Measurements from ENCODE around the gene INTS3.

Gene INTS3

DNA sequence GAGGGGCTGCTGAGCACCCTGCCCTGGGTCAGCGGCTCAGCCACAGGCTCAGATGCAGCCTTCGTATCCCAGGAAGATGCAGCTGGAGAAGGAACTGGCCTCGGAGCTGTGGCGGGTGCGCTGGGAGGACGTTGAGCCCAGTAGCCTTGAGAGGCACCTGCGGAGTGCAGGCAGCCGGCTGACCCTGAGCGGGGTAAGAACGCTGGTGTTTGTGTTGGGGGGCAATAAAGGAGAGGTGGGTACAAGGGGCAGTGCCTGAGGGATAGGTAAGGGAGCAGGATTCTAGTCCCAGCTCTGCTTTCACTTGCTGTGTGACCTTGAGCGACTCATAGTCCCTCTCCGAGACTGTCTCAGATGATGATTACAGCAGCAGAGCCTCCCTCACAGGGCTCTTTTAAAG, 43.0 kb upstream of the INTS3 start:
- TF ChIP-seq ZFX (IDR thresholded peaks at IDR 0.05) = no peak
- TF ChIP-seq, protein P1, sequence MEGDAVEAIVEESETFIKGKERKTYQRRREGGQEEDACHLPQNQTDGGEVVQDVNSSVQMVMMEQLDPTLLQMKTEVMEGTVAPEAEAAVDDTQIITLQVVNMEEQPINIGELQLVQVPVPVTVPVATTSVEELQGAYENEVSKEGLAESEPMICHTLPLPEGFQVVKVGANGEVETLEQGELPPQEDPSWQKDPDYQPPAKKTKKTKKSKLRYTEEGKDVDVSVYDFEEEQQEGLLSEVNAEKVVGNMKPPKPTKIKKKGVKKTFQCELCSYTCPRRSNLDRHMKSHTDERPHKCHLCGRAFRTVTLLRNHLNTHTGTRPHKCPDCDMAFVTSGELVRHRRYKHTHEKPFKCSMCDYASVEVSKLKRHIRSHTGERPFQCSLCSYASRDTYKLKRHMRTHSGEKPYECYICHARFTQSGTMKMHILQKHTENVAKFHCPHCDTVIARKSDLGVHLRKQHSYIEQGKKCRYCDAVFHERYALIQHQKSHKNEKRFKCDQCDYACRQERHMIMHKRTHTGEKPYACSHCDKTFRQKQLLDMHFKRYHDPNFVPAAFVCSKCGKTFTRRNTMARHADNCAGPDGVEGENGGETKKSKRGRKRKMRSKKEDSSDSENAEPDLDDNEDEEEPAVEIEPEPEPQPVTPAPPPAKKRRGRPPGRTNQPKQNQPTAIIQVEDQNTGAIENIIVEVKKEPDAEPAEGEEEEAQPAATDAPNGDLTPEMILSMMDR (conservative IDR thresholded peaks at IDR 0.05) = no peak
- H3K27ac ChIP-seq = no peak overlapping the region

- TF ChIP-seq, protein P1 (conservative IDR thresholded peaks at IDR 0.05) = no peak
- TF ChIP-seq ZFX (IDR thresholded peaks at IDR 0.05) = no peak
- no peak overlapping the region for H3K27ac ChIP-seq
Observed at GRCh38 chr1:153685544-153686340, 42.1 kb upstream of the INTS3 start.

- H3K27ac ChIP-seq = no peak overlapping the region
- TF ChIP-seq, protein P1 (conservative IDR thresholded peaks at IDR 0.05) = no peak
- no peak for TF ChIP-seq ZFX (IDR thresholded peaks at IDR 0.05)
Observed at GRCh38 chr1:153687346-153688125, 40.3 kb upstream of the INTS3 start.

DNA sequence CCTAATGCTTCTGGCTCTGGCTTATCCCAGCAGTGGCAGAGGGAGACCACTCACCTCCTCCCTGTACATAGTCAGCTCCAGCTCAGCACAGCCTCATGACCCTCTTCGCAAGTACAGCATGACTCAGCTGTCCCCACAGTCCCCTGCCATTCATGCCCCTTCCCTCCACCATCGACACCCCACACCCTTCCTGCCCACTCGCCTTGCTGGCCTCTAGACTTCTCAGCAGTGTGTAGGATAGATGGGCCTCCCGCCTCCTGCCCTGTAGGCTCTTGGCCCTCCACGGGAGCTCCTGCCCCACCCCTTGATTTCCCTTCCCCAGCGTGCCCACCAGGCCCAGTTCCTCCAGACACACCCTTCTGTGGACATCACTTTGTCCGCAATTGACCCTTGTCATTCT, 39.6 kb upstream of the INTS3 start:
- TF ChIP-seq, protein P1 (conservative IDR thresholded peaks at IDR 0.05) = no peak
- TF ChIP-seq ZFX (IDR thresholded peaks at IDR 0.05) = no peak
- no peak overlapping the region for H3K27ac ChIP-seq

DNA sequence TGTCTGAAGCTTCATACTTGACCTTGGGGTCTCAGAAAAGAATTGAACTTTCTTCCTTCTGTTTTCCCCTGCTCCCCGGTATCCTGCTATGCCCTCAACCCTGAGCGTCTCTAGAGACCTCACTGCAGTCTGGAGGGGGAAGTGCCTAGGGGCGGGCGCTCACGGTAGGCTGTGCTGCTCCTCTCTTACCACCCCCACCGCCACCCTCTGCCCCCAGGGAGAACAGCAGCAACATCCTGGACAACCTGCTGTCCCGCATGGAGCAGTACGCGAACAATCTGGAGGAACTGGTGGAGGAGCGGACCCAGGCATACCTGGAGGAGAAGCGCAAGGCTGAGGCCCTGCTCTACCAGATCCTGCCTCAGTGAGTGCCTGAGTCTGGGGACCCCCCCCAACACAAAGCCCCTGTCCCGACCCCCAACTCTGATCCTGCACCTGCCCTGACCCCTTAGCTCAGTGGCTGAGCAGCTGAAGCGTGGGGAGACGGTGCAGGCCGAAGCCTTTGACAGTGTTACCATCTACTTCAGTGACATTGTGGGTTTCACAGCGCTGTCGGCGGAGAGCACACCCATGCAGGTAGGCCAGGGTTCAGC, 39.0 kb upstream of the INTS3 start:
- no peak for TF ChIP-seq ZFX (IDR thresholded peaks at IDR 0.05)
- no peak overlapping the region for H3K27ac ChIP-seq

DNA sequence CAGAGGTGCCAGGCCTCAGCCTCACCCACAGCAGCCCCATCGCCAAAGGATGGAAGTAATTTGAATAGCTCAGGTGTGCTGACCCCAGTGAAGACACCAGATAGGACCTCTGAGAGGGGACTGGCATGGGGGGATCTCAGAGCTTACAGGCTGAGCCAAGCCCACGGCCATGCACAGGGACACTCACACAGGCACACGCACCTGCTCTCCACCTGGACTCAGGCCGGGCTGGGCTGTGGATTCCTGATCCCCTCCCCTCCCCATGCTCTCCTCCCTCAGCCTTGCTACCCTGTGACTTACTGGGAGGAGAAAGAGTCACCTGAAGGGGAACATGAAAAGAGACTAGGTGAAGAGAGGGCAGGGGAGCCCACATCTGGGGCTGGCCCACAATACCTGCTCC, 34.4 kb upstream of the INTS3 start:
- TF ChIP-seq, protein P1 (conservative IDR thresholded peaks at IDR 0.05) = no peak
- TF ChIP-seq ZFX (IDR thresholded peaks at IDR 0.05) = no peak
- no peak overlapping the region for H3K27ac ChIP-seq

- no peak for TF ChIP-seq ZFX (IDR thresholded peaks at IDR 0.05)
- TF ChIP-seq, protein P1 (conservative IDR thresholded peaks at IDR 0.05) = no peak
- no peak overlapping the region for H3K27ac ChIP-seq
Observed at GRCh38 chr1:153696741-153697140, 31.1 kb upstream of the INTS3 start.
